K562 (cell line): ENCODE data around the gene ITGAL. TPM values are rescaled to one million over a fixed set of nuclear protein-coding genes. Genes with fewer than 3 reads are reported as not detected.
A peak's percentile ranks its signal among the peaks of the same experiment; 100 is the strongest.

Source experiments
- ATF2 ChIP-seq: sonication (generic); formaldehyde crosslinking; IDR thresholded peaks from 2 replicates; pipeline ENCODE4 v1.8.1; 2022; ENCODE audit warnings: missing genetic modification reagents
- CBX5 ChIP-seq: IDR thresholded peaks from 2 replicates; pipeline ENCODE4 v1.6.1; 2014; ENCODE audit warnings: low read depth, borderline replicate concordance
- ETV1 ChIP-seq: fragments of 450-650 bp; conservative IDR thresholded peaks from 2 replicates; pipeline ENCODE4 v1.6.1; 2016; ENCODE audit warnings: missing genetic modification characterization, control low read depth, low read depth, missing compliant biosample characterization
- HINFP ChIP-seq: fragments of 450-650 bp; conservative IDR thresholded peaks from 2 replicates; pipeline ENCODE4 v1.6.1; 2016; ENCODE audit warnings: missing genetic modification characterization, low read depth, mild to moderate bottlenecking, control low read depth, missing compliant biosample characterization
- HNRNPUL1 ChIP-seq: fragments of 200-400 bp; formaldehyde crosslinking; IDR thresholded peaks from 2 replicates; pipeline ENCODE4 v1.6.1; 2017; ENCODE audit warnings: low read length
- JUND ChIP-seq, 2 experiments: IDR thresholded peaks; 2 replicates in 1 of 2; 3 replicates in 1 of 2; pipeline ENCODE4 v1.6.1; 2011; ENCODE audit warnings: borderline replicate concordance in 2 of 2, low read depth in 2 of 2, low read length in 2 of 2, improper control_type of control experiment in 1 of 2, missing biosample characterization in 1 of 2, missing genetic modification characterization in 1 of 2, missing genetic modification reagents in 1 of 2
- MCM7 ChIP-seq, 2 experiments: fragments of 450-650 bp; IDR thresholded peaks; 2 replicates each; pipeline ENCODE4 v1.6.1; 2016 to 2018
- PML ChIP-seq: IDR thresholded peaks from 2 replicates; pipeline ENCODE4 v1.6.1; 2012; ENCODE audit warnings: low read length, inconsistent platforms
- POLR2G ChIP-seq: fragments of 200-400 bp; formaldehyde crosslinking; IDR thresholded peaks from 2 replicates; pipeline ENCODE4 v1.6.1; 2017; ENCODE audit warnings: low read depth, mild to moderate bottlenecking, antibody characterized with exemption, low read length, moderate library complexity
- SAFB ChIP-seq: fragments of 200-400 bp; formaldehyde crosslinking; IDR thresholded peaks from 2 replicates; pipeline ENCODE4 v1.6.1; 2017; ENCODE audit warnings: low read depth, low read length, borderline replicate concordance
- SMARCE1 ChIP-seq: fragments of 450-650 bp; IDR thresholded peaks from 2 replicates; pipeline ENCODE4 v1.7.1; 2016; ENCODE audit warnings: mild to moderate bottlenecking
- SNIP1 ChIP-seq: fragments of 450-650 bp; IDR thresholded peaks from 2 replicates; pipeline ENCODE4 v1.7.1; 2017; ENCODE audit warnings: low read depth, mild to moderate bottlenecking
- SRSF3 ChIP-seq: fragments of 200-400 bp; formaldehyde crosslinking; IDR thresholded peaks from 2 replicates; pipeline ENCODE4 v1.6.1; 2016; ENCODE audit warnings: mild to moderate bottlenecking, low read length, moderate library complexity; ENCODE audit not compliant: insufficient read depth
- TEAD4 ChIP-seq, 2 experiments: sonication (generic) in 1 of 2; formaldehyde crosslinking in 1 of 2; IDR thresholded peaks; 2 replicates each; pipeline versions ENCODE4 v1.6.1 to v1.8.0; 2012 to 2022; ENCODE audit warnings: borderline replicate concordance in 1 of 2, inconsistent platforms in 1 of 2, low read length in 1 of 2, mild to moderate bottlenecking in 1 of 2, missing genetic modification reagents in 1 of 2
- TFE3 ChIP-seq: fragments of 450-650 bp; formaldehyde crosslinking; IDR thresholded peaks from 2 replicates; pipeline ENCODE4 v1.4.0; 2020; ENCODE audit warnings: mild to moderate bottlenecking, mixed read lengths
- XRCC3 ChIP-seq: fragments of 450-650 bp; IDR thresholded peaks from 2 replicates; pipeline ENCODE4 v1.6.1; 2017; ENCODE audit warnings: mild to moderate bottlenecking, moderate library complexity
- XRCC5 ChIP-seq: fragments of 200-400 bp; formaldehyde crosslinking; IDR thresholded peaks from 2 replicates; pipeline ENCODE4 v1.6.1; 2017; ENCODE audit warnings: low read depth, mild to moderate bottlenecking, low read length
- ZBTB1 ChIP-seq: sonication (generic); formaldehyde crosslinking; IDR thresholded peaks from 2 replicates; pipeline ENCODE4 v1.8.1; 2023; ENCODE audit warnings: missing genetic modification reagents, low read depth, mild to moderate bottlenecking, borderline replicate concordance
- ZFP30 ChIP-seq: fragments of 250-450 bp; sonication (Bioruptor Pico); IDR thresholded peaks from 2 replicates; pipeline ENCODE4 v1.8.0; 2022; ENCODE audit warnings: moderate library complexity, mild to moderate bottlenecking, inconsistent platforms, borderline replicate concordance
- ZNF146 ChIP-seq: IDR thresholded peaks from one replicate; pipeline ENCODE4 v1.6.1; 2018; ENCODE audit warnings: missing compliant biosample characterization; ENCODE audit not compliant: unreplicated experiment
- ZNF184 ChIP-seq: sonication (generic); formaldehyde crosslinking; IDR thresholded peaks from 2 replicates; pipeline ENCODE4 v1.5.0; 2020; ENCODE audit warnings: missing genetic modification reagents
- ZNF217 ChIP-seq: sonication (generic); formaldehyde crosslinking; IDR thresholded peaks from 2 replicates; pipeline ENCODE4 v1.8.0; 2022; ENCODE audit warnings: mild to moderate bottlenecking, missing genetic modification reagents
- ZNF511 ChIP-seq: sonication (generic); formaldehyde crosslinking; IDR thresholded peaks from 2 replicates; pipeline ENCODE4 v1.8.0; 2022; ENCODE audit warnings: mild to moderate bottlenecking, missing genetic modification reagents
- polyA plus RNA-seq, 8 experiments: library from polyadenylated mRNA; depleted of rRNA in 4 of 8; stranded (reverse) in 5 of 8; unstranded in 3 of 8; fragments of >200 nt; fragmentation: Nextera tagmentation in 2 of 8; fragmentation: Illumina TruSeq in 1 of 8; extraction: Ambion mirVana in 2 of 8; extraction: Trizol in 1 of 8; gene quantifications; 2 replicates each; pipeline versions ENCODE4 v1.2.1 to v1.2.3, GENCODE V29; 2011 to 2014; ENCODE audit warnings: inconsistent platforms in 1 of 8, missing spikeins in 1 of 8
- total RNA-seq, 7 experiments: library from RNA; depleted of rRNA in 6 of 7; stranded (reverse); fragments of >200 nt in 6 of 7; fragmentation: Illumina TruSeq in 2 of 7; extraction: Trizol in 2 of 7; gene quantifications; 2 replicates each; pipeline versions ENCODE4 v1.2.1 to v1.2.3, GENCODE V29; 2011 to 2021; ENCODE audit warnings: low replicate concordance in 1 of 7

Gene ITGAL
- total and polyA plus RNA-seq, 9 of the 15 experiments (the other 6 are each of a cell fraction or from before 2014, with no cell fraction given): 0.01 to 0.53 TPM; not detected in 7

GRCh38 chr16:30535777-30536190 is 63.2 kb downstream of the ITGAL start (continued):
- peak; percentile 40; the same call in 1 of the 2 replicates for TF ChIP-seq TFE3 (CRISPR knock-in tag)
- no peak for TF ChIP-seq ZNF146 (CRISPR knock-in tag)
- TF ChIP-seq ZBTB1 (CRISPR knock-in tag): no peak
- TF ChIP-seq POLR2G: peak; percentile 75
- TF ChIP-seq SNIP1: no peak
- TF ChIP-seq SAFB: no peak
- no peak for TF ChIP-seq HINFP (tag)
- no peak for TF ChIP-seq XRCC5
- TF ChIP-seq ZNF217: no peak
- TF ChIP-seq SRSF3: no peak
- no peak for TF ChIP-seq ETV1 (tag)
- no peak for TF ChIP-seq ZFP30 (CRISPR knock-in tag)
- TF ChIP-seq PML: no peak
- peak; percentile 89 for TF ChIP-seq ZNF511
- 0 out of 2 replicates have a peak, but pooled peaks have one; percentile 6 for TF ChIP-seq TEAD4 (IDR thresholded peaks at IDR 0.05; ENCODE audit: low read length)
- no peak for TF ChIP-seq TEAD4 (CRISPR knock-in tag; IDR thresholded peaks at IDR 0.05; ENCODE audit: borderline replicate concordance)
- TF ChIP-seq ATF2: no peak
- no peak for TF ChIP-seq HNRNPUL1
- no peak for TF ChIP-seq SMARCE1
- no peak for TF ChIP-seq MCM7 (IDR thresholded peaks at IDR 0.05)
- TF ChIP-seq CBX5: no peak
- no peak for TF ChIP-seq XRCC3
- no peak for TF ChIP-seq ZNF184 (CRISPR knock-in tag)
- peak; percentile 43 for TF ChIP-seq JUND (IDR thresholded peaks at IDR 0.05; ENCODE audit: borderline replicate concordance, low read depth, low read length)
- TF ChIP-seq JUND (tag; IDR thresholded peaks at IDR 0.05; ENCODE audit: borderline replicate concordance, low read depth, low read length): no peak; the same call in 2 of the 3 replicates
